Right lung (tissue), 5 donors: ENCODE measurements around the gene TRPC3. TPM values are rescaled to one million over a fixed set of nuclear protein-coding genes. Genes with fewer than 3 reads are reported as not detected.
"Not testable (repeated sequence)": the region's sequence is repeated elsewhere in the genome, so short reads cannot be mapped to it uniquely, and the experiment has no call there.

Experiments
- DNase-seq, 2 donors: peaks; one replicate each; pipeline ENCODE4 v3.0.0-alpha.2; 2013
- polyA plus RNA-seq, 5 donors: library from polyadenylated mRNA; unstranded; fragments of 120-200 nt; gene quantifications; one replicate each; pipeline versions ENCODE4 v1.2.1 to v1.2.3, GENCODE V29; 2013; ENCODE audit warnings: inconsistent platforms in 1 of 5, low replicate concordance in 1 of 5; ENCODE audit not compliant: insufficient read length in 5 of 5, insufficient read depth in 1 of 5

TRPC3 gene
- polyA plus RNA-seq, 5 donors = 5.2 to 8.5 (median 6.4) TPM

- peak; percentile 77 to 84 for DNase-seq
Measured at GRCh38 chr4:121950212-121950679, 1.6 kb downstream of the TRPC3 start.

- DNase-seq = no peak
Measured at GRCh38 chr4:121946644-121947043, 5.2 kb downstream of the TRPC3 start.

GRCh38 chr4:121943941-121944340 lies 7.9 kb downstream of the TRPC3 start:
- DNase-seq = no peak

GRCh38 chr4:121939690-121940089 lies 12.2 kb downstream of the TRPC3 start:
- no peak for DNase-seq

GRCh38 chr4:121938282-121939092 lies 13.4 kb downstream of the TRPC3 start:
- DNase-seq = no peak

GRCh38 chr4:121936101-121936500 lies 15.8 kb downstream of the TRPC3 start:
- no peak for DNase-seq

GRCh38 chr4:121934635-121935034 lies 17.2 kb downstream of the TRPC3 start:
- no peak for DNase-seq

GRCh38 chr4:121932212-121932974 lies 19.5 kb downstream of the TRPC3 start:
- DNase-seq = no peak

- DNase-seq = no peak
Measured at GRCh38 chr4:121930304-121930703, 21.6 kb downstream of the TRPC3 start.

- no peak for DNase-seq
Measured at GRCh38 chr4:121927948-121928347, 23.9 kb downstream of the TRPC3 start.

- DNase-seq = not testable (repeated sequence)
Measured at GRCh38 chr4:121926490-121926889, 25.4 kb downstream of the TRPC3 start.

- no peak for DNase-seq
Measured at GRCh38 chr4:121923306-121923705, 28.6 kb downstream of the TRPC3 start.

- no peak for DNase-seq
Measured at GRCh38 chr4:121913667-121914066, 38.2 kb downstream of the TRPC3 start.

GRCh38 chr4:121908346-121908745 lies 43.5 kb downstream of the TRPC3 start:
- DNase-seq = no peak

- peak; percentile 19 to 48 for DNase-seq
Measured at GRCh38 chr4:121900132-121900983, 51.5 kb downstream of the TRPC3 start.

- no peak for DNase-seq
Measured at GRCh38 chr4:121898150-121898549, 53.7 kb downstream of the TRPC3 start.

- no peak for DNase-seq
Measured at GRCh38 chr4:121888134-121888533, 63.7 kb downstream of the TRPC3 start.

- no peak for DNase-seq
Measured at GRCh38 chr4:121885115-121885514, 66.7 kb downstream of the TRPC3 start.

GRCh38 chr4:121881158-121881557 lies 70.7 kb downstream of the TRPC3 start:
- DNase-seq = no peak

GRCh38 chr4:121879135-121879534 lies 72.7 kb downstream of the TRPC3 start:
- no peak for DNase-seq

- no peak for DNase-seq
Measured at GRCh38 chr4:121877041-121877773, 74.7 kb downstream of the TRPC3 start.
